Measurements from ENCODE around the gene OR13C5.

OR13C5 gene

DNA sequence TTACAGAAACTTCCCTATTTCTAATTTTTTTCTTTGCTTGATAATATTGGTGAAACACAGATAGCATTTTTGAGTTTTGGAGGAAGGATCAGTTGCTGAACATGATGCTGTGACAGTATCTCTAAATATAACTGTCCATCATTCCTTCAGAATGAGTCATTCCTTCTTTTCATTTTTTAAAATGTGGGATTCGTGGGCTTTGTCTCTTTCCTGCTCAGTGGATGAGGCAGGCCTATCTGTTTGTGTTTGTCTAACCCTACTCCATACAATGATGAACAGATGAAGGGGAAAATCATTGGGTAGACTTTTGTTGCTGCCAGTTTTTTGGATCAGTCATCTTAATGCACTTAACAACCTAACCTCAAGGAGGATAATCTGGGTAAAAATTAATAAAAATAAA lies 46.0 kb downstream of the OR13C5 start:
- no peak for DNase-seq (ENCODE audit: low read depth)

Measured in amniotic epithelial cell (primary cell).